Keratinocyte (primary cell): ENCODE measurements around the gene ECSCR. TPM values are rescaled to one million over a fixed set of nuclear protein-coding genes. Genes with fewer than 3 reads are reported as not detected.
A peak's percentile ranks its signal among the peaks of the same experiment; 100 is the strongest.

ENCODE experiments used
- DNase-seq: peaks from one replicate; pipeline ENCODE4 v3.0.0-alpha.2; 2011; ENCODE audit warnings: low read depth, missing footprints, low spot score
- FAIRE-seq: peaks from 2 replicates; lab custom pipeline; 2011; peaks lifted over from hg19 to GRCh38; lab: Jason Lieb, UNC
- H2AFZ ChIP-seq: 2 replicates; pipeline ENCODE4 v1.6.0; 2012; ENCODE audit warnings: low read length, control low read depth, inconsistent platforms; ENCODE audit not compliant: control insufficient read depth
- H3K27ac ChIP-seq: 2 replicates; pipeline ENCODE4 v1.5.1; 2011; ENCODE audit warnings: low read length; ENCODE audit not compliant: control insufficient read depth, insufficient read depth
- H3K27me3 ChIP-seq: 3 replicates; pipeline ENCODE4 v1.6.0; 2011; ENCODE audit warnings: low read length; ENCODE audit not compliant: control insufficient read depth, insufficient read depth; ENCODE audit errors: extremely low read depth
- H3K36me3 ChIP-seq, 2 experiments: 2 replicates in 1 of 2; 3 replicates in 1 of 2; pipeline ENCODE4 v1.5.1; 2011; ENCODE audit warnings: low read length in 2 of 2, mild to moderate bottlenecking in 1 of 2; ENCODE audit not compliant: control insufficient read depth in 2 of 2, insufficient read depth in 2 of 2; ENCODE audit errors: extremely low read depth in 1 of 2
- H3K4me1 ChIP-seq: 3 replicates; pipeline ENCODE4 v1.5.1; 2011; ENCODE audit warnings: low read length; ENCODE audit not compliant: control insufficient read depth, insufficient read depth; ENCODE audit errors: extremely low read depth
- H3K4me2 ChIP-seq: 3 replicates; pipeline ENCODE4 v1.6.0; 2011; ENCODE audit warnings: low read depth, low read length; ENCODE audit not compliant: control insufficient read depth, insufficient read depth; ENCODE audit errors: extremely low read depth
- H3K4me3 ChIP-seq, 3 experiments: fragments of 200-600 bp in 1 of 3; sonication (generic) in 1 of 3; 2 replicates in 2 of 3; 3 replicates in 1 of 3; pipeline ENCODE4 v1.5.1; 2011 to 2016; ENCODE audit warnings: low read length in 3 of 3, mild to moderate bottlenecking in 3 of 3, control low read depth in 2 of 3, inconsistent platforms in 1 of 3, low read depth in 1 of 3, mixed read lengths in 1 of 3, mixed run types in 1 of 3, moderate library complexity in 1 of 3; ENCODE audit not compliant: control insufficient read depth in 2 of 3, insufficient read depth in 2 of 3; ENCODE audit errors: extremely low read depth in 1 of 3
- H3K79me2 ChIP-seq: 2 replicates; pipeline ENCODE4 v1.6.0; 2012; ENCODE audit warnings: low read length; ENCODE audit not compliant: control insufficient read depth, insufficient read depth
- H3K9ac ChIP-seq: 3 replicates; pipeline ENCODE4 v1.6.0; 2011; ENCODE audit warnings: low read length; ENCODE audit not compliant: control insufficient read depth, insufficient read depth; ENCODE audit errors: extremely low read depth
- H3K9me1 ChIP-seq: 3 replicates; pipeline ENCODE4 v1.6.0; 2011; ENCODE audit warnings: low read length; ENCODE audit not compliant: control insufficient read depth, insufficient read depth; ENCODE audit errors: extremely low read depth
- H3K9me3 ChIP-seq: 2 replicates; pipeline ENCODE4 v1.5.1; 2012; ENCODE audit warnings: low read depth, low read length; ENCODE audit not compliant: control insufficient read depth
- H4K20me1 ChIP-seq: 3 replicates; pipeline ENCODE4 v1.6.0; 2011; ENCODE audit warnings: low read length; ENCODE audit not compliant: control insufficient read depth, insufficient read depth; ENCODE audit errors: extremely low read depth
- CTCF ChIP-seq, 3 experiments: IDR thresholded peaks in 1 of 3; conservative IDR thresholded peaks in 1 of 3; optimal IDR thresholded peaks in 1 of 3; 2 replicates in 2 of 3; 3 replicates in 1 of 3; pipeline versions ENCODE3 to v1.5.1; 2011; ENCODE audit warnings: low read length in 3 of 3, mild to moderate bottlenecking in 3 of 3, moderate library complexity in 2 of 3, control low read depth in 1 of 3, inconsistent platforms in 1 of 3; ENCODE audit not compliant: insufficient read depth in 2 of 3; ENCODE audit errors: extremely low read depth in 1 of 3
- EZH2 ChIP-seq: IDR thresholded peaks from one replicate; pipeline ENCODE4 v1.6.1; 2012; ENCODE audit warnings: inconsistent platforms, mild to moderate bottlenecking, low read length, moderate library complexity
- dilution Hi-C: fragments of 300-500 bp; cut with MboI; formaldehyde crosslinking; loops from one replicate; pipeline ENCODE4 v1.7.0; 2020; ENCODE audit warnings: low sequenced_read_pairs; ENCODE audit not compliant: extremely low pct_ligation_motif_present
- polyA plus RNA-seq, 5 experiments: library from polyadenylated mRNA; depleted of rRNA in 3 of 5; stranded (reverse) in 3 of 5; stranded (forward) in 1 of 5; unstranded in 1 of 5; fragments of >200 nt; gene quantifications; 1 replicate in 1 of 5; 2 replicates in 3 of 5; 3 replicates in 1 of 5; pipeline versions ENCODE4 v1.2.1 to v1.2.3, GENCODE V29; 2011 to 2012; ENCODE audit warnings: missing spikeins in 2 of 5, low read depth in 1 of 5, low replicate concordance in 1 of 5

The ECSCR gene
- polyA plus RNA-seq, 1 donor (not counting 4 experiments of a cell fraction or from before 2014, with no cell fraction given) = not detected

GRCh38 chr5:139422307-139422893 lies 40.1 kb downstream of the ECSCR start:
- Histone ChIP-seq H2AFZ (no peak overlapping the region), H3K4me3 (no peak overlapping the region), H3K4me2 (no peak overlapping the region), H3K9me1 (no peaks in the 10 kb centered on the region), H3K36me3 (peaks cover 0 to 2% of the 10 kb centered on the region in 2 experiments), H3K9ac (no peak overlapping the region), H4K20me1 (no peaks in the 10 kb centered on the region), H3K27ac (no peak overlapping the region), H3K9me3 (no peaks in the 10 kb centered on the region), H3K79me2 (no peaks in the 10 kb centered on the region), H3K4me1 (peaks cover 6% of the 10 kb centered on the region), H3K27me3 (no peaks in the 10 kb centered on the region)
- no peak for TF ChIP-seq EZH2
- peak; percentile 56 to 92 (median 72) for TF ChIP-seq CTCF (optimal IDR thresholded peaks at IDR 0.05 in 1 of 3, IDR thresholded peaks at IDR 0.05 in 1 of 3, conservative IDR thresholded peaks at IDR 0.05 in 1 of 3; ENCODE audit: extremely low read depth in 1 of 3, insufficient read depth in 2 of 3, low read length in 3 of 3)
- FAIRE-seq = peak; percentile 91
- dilution Hi-C loops = no loop called here
- DNase-seq = no peak

GRCh38 chr5:139419226-139420192 lies 43.0 kb downstream of the ECSCR start:
- H3K4me1 ChIP-seq = peaks cover 24% of the 10 kb centered on the region
- no peak overlapping the region for H2AFZ ChIP-seq
- dilution Hi-C loops = no loop called here
- H3K27ac ChIP-seq = no peak overlapping the region
- TF ChIP-seq CTCF (optimal IDR thresholded peaks at IDR 0.05 in 1 of 3, IDR thresholded peaks at IDR 0.05 in 1 of 3, conservative IDR thresholded peaks at IDR 0.05 in 1 of 3; ENCODE audit: extremely low read depth in 1 of 3, insufficient read depth in 2 of 3, low read length in 3 of 3) (no peak), EZH2 (no peak)
- DNase-seq = no peak
- H3K9me1 ChIP-seq = no peaks in the 10 kb centered on the region
- FAIRE-seq = no peak
- H3K79me2 ChIP-seq = no peaks in the 10 kb centered on the region
- no peak overlapping the region for H3K4me2 ChIP-seq
- no peaks in the 10 kb centered on the region for H4K20me1 ChIP-seq
- no peak overlapping the region for H3K9ac ChIP-seq
- H3K36me3 ChIP-seq = peaks cover 0 to 2% of the 10 kb centered on the region in 2 experiments
- no peaks in the 10 kb centered on the region for H3K9me3 ChIP-seq
- no peaks in the 10 kb centered on the region for H3K27me3 ChIP-seq
- H3K4me3 ChIP-seq = no peak overlapping the region
